GM23338 (cell line): ENCODE results near the gene STRN4. TPM values are rescaled to one million over a fixed set of nuclear protein-coding genes. Genes with fewer than 3 reads are reported as not detected.

Source experiments
- ATAC-seq: fragments of 200-7000 bp; cut with Tn5 transposase; 3 replicates; pipeline ENCODE4 v1.9.1; 2020
- DNase-seq: peaks from one replicate; pipeline ENCODE4 v3.0.0-alpha.2; 2015; ENCODE audit warnings: low spot score
- H2AFZ ChIP-seq: fragments of 200-600 bp; sonication (generic); 2 replicates; pipeline ENCODE4 v1.8.0; 2016; ENCODE audit warnings: antibody characterized with exemption, mild to moderate bottlenecking, moderate library complexity
- H3F3A ChIP-seq: fragments of 200-600 bp; sonication (generic); replicated peaks from 2 replicates; pipeline ENCODE4 v1.8.0; 2017; ENCODE audit warnings: antibody characterized with exemption, mixed run types, low read depth
- H3K27ac ChIP-seq: fragments of 200-600 bp; sonication (generic); 2 replicates; pipeline ENCODE4 v1.6.1; 2016; ENCODE audit warnings: low read depth
- H3K27me3 ChIP-seq: fragments of 200-600 bp; sonication (generic); 2 replicates; pipeline ENCODE4 v1.8.0; 2016; ENCODE audit warnings: mild to moderate bottlenecking, mixed run types, moderate library complexity; ENCODE audit not compliant: insufficient read depth
- H3K36me3 ChIP-seq: fragments of 200-600 bp; sonication (generic); 2 replicates; pipeline ENCODE4 v1.8.0; 2016; ENCODE audit warnings: mild to moderate bottlenecking; ENCODE audit not compliant: insufficient read depth
- H3K4me1 ChIP-seq: fragments of 200-600 bp; sonication (generic); 2 replicates; pipeline ENCODE4 v1.8.0; 2016; ENCODE audit warnings: mild to moderate bottlenecking, moderate library complexity; ENCODE audit not compliant: insufficient read depth
- H3K4me2 ChIP-seq: fragments of 200-600 bp; sonication (generic); 2 replicates; pipeline ENCODE4 v1.7.1; 2017; ENCODE audit warnings: mixed run types
- H3K4me3 ChIP-seq: fragments of 200-600 bp; sonication (generic); 2 replicates; pipeline ENCODE4 v1.6.1; 2016; ENCODE audit warnings: mixed run types
- H3K79me2 ChIP-seq: fragments of 200-600 bp; sonication (generic); replicated peaks from 2 replicates; pipeline ENCODE4 v1.8.0; 2017; ENCODE audit warnings: mild to moderate bottlenecking; ENCODE audit not compliant: insufficient read depth
- H3K9me2 ChIP-seq: fragments of 200-600 bp; sonication (generic); 2 replicates; pipeline ENCODE4 v1.8.0; 2017; ENCODE audit not compliant: insufficient read depth
- H4K20me1 ChIP-seq: fragments of 200-600 bp; sonication (generic); replicated peaks from 2 replicates; pipeline ENCODE4 v1.8.0; 2017; ENCODE audit warnings: mild to moderate bottlenecking; ENCODE audit not compliant: insufficient read depth
- H3K27ac Mint-ChIP-seq: 2 replicates; pipeline ENCODE4 v1.8.0; 2020; ENCODE audit warnings: inconsistent platforms, mild to moderate bottlenecking, moderate library complexity, mixed read lengths
- H3K27me3 Mint-ChIP-seq: 3 replicates; pipeline ENCODE4 v1.8.0; 2022; ENCODE audit warnings: low read depth, mild to moderate bottlenecking, moderate library complexity, mixed read lengths, inconsistent platforms; ENCODE audit not compliant: insufficient read depth, poor library complexity
- H3K36me3 Mint-ChIP-seq: 3 replicates; pipeline ENCODE4 v1.8.0; 2021; ENCODE audit warnings: low read depth, mild to moderate bottlenecking, inconsistent platforms, moderate library complexity, mixed read lengths
- H3K4me1 Mint-ChIP-seq: 3 replicates; pipeline ENCODE4 v1.8.0; 2020; ENCODE audit warnings: mild to moderate bottlenecking, inconsistent platforms, mixed read lengths
- H3K4me3 Mint-ChIP-seq: 3 replicates; pipeline ENCODE4 v1.8.0; 2021; ENCODE audit warnings: moderate library complexity, mild to moderate bottlenecking, inconsistent platforms, mixed read lengths
- H3K9me3 Mint-ChIP-seq: 3 replicates; pipeline ENCODE4 v1.8.0; 2020; ENCODE audit warnings: moderate library complexity, mild to moderate bottlenecking, inconsistent platforms, mixed read lengths
- CREB1 ChIP-seq: fragments of 250-450 bp; sonication (Bioruptor Pico); IDR thresholded peaks from 2 replicates; pipeline ENCODE4 v1.5.0; 2020; ENCODE audit warnings: low read depth, mild to moderate bottlenecking, moderate library complexity
- EZH2 ChIP-seq: fragments of 200-600 bp; sonication (generic); IDR thresholded peaks from one replicate; pipeline ENCODE4 v1.8.0; 2017; ENCODE audit warnings: antibody characterized with exemption, mild to moderate bottlenecking, low read depth; ENCODE audit not compliant: unreplicated experiment
- JUNB ChIP-seq: IDR thresholded peaks from one replicate; pipeline ENCODE4 v1.6.1; 2016; ENCODE audit warnings: antibody characterized with exemption; ENCODE audit not compliant: unreplicated experiment
- NANOG ChIP-seq: IDR thresholded peaks from 2 replicates; pipeline ENCODE4 v1.6.1; 2016; ENCODE audit warnings: antibody characterized with exemption, borderline replicate concordance
- POLR2AphosphoS5 ChIP-seq: IDR thresholded peaks from 2 replicates; pipeline ENCODE4 v1.6.1; 2016; ENCODE audit warnings: antibody characterized with exemption, low read depth
- REST ChIP-seq: IDR thresholded peaks from one replicate; pipeline ENCODE4 v1.6.1; 2018; ENCODE audit warnings: antibody characterized with exemption; ENCODE audit not compliant: unreplicated experiment
- STAT1 ChIP-seq: IDR thresholded peaks from one replicate; pipeline ENCODE4 v1.6.1; 2016; ENCODE audit warnings: antibody characterized with exemption; ENCODE audit not compliant: unreplicated experiment
- ZNF114 ChIP-seq: fragments of 250-450 bp; sonication (Bioruptor Pico); IDR thresholded peaks from 2 replicates; pipeline ENCODE4 v1.5.0; 2020; ENCODE audit warnings: mild to moderate bottlenecking, moderate library complexity
- ZNF331 ChIP-seq: fragments of 250-450 bp; sonication (Bioruptor Pico); IDR thresholded peaks from 2 replicates; pipeline ENCODE4 v1.5.0; 2020; ENCODE audit warnings: low read depth, mild to moderate bottlenecking, moderate library complexity
- polyA plus RNA-seq: library from polyadenylated mRNA; unstranded; fragments of >200 nt; fragmentation: Nextera tagmentation; extraction: Ambion mirVana; gene quantifications from 2 replicates; pipeline ENCODE4 v1.2.1, GENCODE V29; 2016
- total RNA-seq: library from RNA; depleted of rRNA; stranded (reverse); fragments of >200 nt; shearing (Covaris generic); gene quantifications from 2 replicates; pipeline ENCODE4 v1.2.3, GENCODE V29; 2014
- TF ChIP-seq, protein P1 (sequence below): fragments of 250-450 bp; sonication (Bioruptor Pico); IDR thresholded peaks from 2 replicates; pipeline ENCODE4 v1.5.0; 2020; ENCODE audit warnings: mild to moderate bottlenecking, moderate library complexity
- TF ChIP-seq, protein P2 (sequence below), 2 experiments: fragments of 200-600 bp in 1 of 2; sonication (generic) in 1 of 2; conservative IDR thresholded peaks; 2 replicates each; pipeline versions ENCODE4 v1.5.1 to v1.6.1; 2016 to 2017; ENCODE audit warnings: antibody characterized with exemption in 2 of 2, low read depth in 2 of 2, mild to moderate bottlenecking in 2 of 2, moderate library complexity in 1 of 2
- TF ChIP-seq, protein P3 (sequence below): IDR thresholded peaks from 2 replicates; pipeline ENCODE4 v1.6.1; 2016; ENCODE audit warnings: antibody characterized with exemption

The STRN4 gene
- total and polyA plus RNA-seq, 2 experiments from 2014 or later = 62.1 to 140 TPM

- TF ChIP-seq, protein P1, sequence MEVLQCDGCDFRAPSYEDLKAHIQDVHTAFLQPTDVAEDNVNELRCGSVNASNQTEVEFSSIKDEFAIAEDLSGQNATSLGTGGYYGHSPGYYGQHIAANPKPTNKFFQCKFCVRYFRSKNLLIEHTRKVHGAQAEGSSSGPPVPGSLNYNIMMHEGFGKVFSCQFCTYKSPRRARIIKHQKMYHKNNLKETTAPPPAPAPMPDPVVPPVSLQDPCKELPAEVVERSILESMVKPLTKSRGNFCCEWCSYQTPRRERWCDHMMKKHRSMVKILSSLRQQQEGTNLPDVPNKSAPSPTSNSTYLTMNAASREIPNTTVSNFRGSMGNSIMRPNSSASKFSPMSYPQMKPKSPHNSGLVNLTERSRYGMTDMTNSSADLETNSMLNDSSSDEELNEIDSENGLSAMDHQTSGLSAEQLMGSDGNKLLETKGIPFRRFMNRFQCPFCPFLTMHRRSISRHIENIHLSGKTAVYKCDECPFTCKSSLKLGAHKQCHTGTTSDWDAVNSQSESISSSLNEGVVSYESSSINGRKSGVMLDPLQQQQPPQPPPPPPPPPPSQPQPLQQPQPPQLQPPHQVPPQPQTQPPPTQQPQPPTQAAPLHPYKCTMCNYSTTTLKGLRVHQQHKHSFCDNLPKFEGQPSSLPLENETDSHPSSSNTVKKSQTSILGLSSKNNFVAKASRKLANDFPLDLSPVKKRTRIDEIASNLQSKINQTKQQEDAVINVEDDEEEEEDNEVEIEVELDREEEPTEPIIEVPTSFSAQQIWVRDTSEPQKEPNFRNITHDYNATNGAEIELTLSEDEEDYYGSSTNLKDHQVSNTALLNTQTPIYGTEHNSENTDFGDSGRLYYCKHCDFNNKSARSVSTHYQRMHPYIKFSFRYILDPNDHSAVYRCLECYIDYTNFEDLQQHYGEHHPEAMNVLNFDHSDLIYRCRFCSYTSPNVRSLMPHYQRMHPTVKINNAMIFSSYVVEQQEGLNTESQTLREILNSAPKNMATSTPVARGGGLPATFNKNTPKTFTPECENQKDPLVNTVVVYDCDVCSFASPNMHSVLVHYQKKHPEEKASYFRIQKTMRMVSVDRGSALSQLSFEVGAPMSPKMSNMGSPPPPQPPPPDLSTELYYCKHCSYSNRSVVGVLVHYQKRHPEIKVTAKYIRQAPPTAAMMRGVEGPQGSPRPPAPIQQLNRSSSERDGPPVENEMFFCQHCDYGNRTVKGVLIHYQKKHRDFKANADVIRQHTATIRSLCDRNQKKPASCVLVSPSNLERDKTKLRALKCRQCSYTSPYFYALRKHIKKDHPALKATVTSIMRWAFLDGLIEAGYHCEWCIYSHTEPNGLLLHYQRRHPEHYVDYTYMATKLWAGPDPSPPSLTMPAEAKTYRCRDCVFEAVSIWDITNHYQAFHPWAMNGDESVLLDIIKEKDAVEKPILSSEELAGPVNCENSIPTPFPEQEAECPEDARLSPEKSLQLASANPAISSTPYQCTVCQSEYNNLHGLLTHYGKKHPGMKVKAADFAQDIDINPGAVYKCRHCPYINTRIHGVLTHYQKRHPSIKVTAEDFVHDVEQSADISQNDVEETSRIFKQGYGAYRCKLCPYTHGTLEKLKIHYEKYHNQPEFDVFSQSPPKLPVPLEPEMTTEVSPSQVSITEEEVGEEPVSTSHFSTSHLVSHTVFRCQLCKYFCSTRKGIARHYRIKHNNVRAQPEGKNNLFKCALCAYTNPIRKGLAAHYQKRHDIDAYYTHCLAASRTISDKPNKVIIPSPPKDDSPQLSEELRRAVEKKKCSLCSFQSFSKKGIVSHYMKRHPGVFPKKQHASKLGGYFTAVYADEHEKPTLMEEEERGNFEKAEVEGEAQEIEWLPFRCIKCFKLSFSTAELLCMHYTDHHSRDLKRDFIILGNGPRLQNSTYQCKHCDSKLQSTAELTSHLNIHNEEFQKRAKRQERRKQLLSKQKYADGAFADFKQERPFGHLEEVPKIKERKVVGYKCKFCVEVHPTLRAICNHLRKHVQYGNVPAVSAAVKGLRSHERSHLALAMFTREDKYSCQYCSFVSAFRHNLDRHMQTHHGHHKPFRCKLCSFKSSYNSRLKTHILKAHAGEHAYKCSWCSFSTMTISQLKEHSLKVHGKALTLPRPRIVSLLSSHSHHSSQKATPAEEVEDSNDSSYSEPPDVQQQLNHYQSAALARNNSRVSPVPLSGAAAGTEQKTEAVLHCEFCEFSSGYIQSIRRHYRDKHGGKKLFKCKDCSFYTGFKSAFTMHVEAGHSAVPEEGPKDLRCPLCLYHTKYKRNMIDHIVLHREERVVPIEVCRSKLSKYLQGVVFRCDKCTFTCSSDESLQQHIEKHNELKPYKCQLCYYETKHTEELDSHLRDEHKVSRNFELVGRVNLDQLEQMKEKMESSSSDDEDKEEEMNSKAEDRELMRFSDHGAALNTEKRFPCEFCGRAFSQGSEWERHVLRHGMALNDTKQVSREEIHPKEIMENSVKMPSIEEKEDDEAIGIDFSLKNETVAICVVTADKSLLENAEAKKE (CRISPR knock-in tag) = no peak
- TF ChIP-seq CREB1 (CRISPR knock-in tag) (no peak), STAT1 (no peak)
These were observed 55.1 kb downstream of the STRN4 start (continued) for GRCh38 chr19:46691104-46691503.

- ATAC-seq (no peak), DNase-seq (no peak)
- H3K27ac Mint-ChIP-seq = no peak overlapping the region
- H3K27me3 Mint-ChIP-seq = peaks cover 5% of the 10 kb centered on the region
- Histone ChIP-seq H3K9me2 (no peaks in the 10 kb centered on the region), H3K4me3 (no peak overlapping the region), H3K36me3 (peaks cover 55% of the 10 kb centered on the region), H2AFZ (no peak overlapping the region), H3F3A (no peaks in the 10 kb centered on the region), H3K79me2 (no peaks in the 10 kb centered on the region), H3K4me2 (no peak overlapping the region), H4K20me1 (no peaks in the 10 kb centered on the region; the same call in 1 of the 2 replicates), H3K27me3 (no peaks in the 10 kb centered on the region), H3K27ac (no peak overlapping the region), H3K4me1 (no peaks in the 10 kb centered on the region)
- H3K4me1 Mint-ChIP-seq = no peaks in the 10 kb centered on the region
- H3K9me3 Mint-ChIP-seq = no peaks in the 10 kb centered on the region
- H3K36me3 Mint-ChIP-seq = peaks cover 93% of the 10 kb centered on the region
- no peak overlapping the region for H3K4me3 Mint-ChIP-seq
- TF ChIP-seq, protein P2, sequence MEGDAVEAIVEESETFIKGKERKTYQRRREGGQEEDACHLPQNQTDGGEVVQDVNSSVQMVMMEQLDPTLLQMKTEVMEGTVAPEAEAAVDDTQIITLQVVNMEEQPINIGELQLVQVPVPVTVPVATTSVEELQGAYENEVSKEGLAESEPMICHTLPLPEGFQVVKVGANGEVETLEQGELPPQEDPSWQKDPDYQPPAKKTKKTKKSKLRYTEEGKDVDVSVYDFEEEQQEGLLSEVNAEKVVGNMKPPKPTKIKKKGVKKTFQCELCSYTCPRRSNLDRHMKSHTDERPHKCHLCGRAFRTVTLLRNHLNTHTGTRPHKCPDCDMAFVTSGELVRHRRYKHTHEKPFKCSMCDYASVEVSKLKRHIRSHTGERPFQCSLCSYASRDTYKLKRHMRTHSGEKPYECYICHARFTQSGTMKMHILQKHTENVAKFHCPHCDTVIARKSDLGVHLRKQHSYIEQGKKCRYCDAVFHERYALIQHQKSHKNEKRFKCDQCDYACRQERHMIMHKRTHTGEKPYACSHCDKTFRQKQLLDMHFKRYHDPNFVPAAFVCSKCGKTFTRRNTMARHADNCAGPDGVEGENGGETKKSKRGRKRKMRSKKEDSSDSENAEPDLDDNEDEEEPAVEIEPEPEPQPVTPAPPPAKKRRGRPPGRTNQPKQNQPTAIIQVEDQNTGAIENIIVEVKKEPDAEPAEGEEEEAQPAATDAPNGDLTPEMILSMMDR (conservative IDR thresholded peaks at IDR 0.05; ENCODE audit: low read depth in 2 of 2) = no peak
- no peak for TF ChIP-seq ZNF114 (CRISPR knock-in tag)
- TF ChIP-seq REST = no peak
- no peak for TF ChIP-seq EZH2
- TF ChIP-seq ZNF331 = no peak
- no peak for TF ChIP-seq NANOG
- no peak for TF ChIP-seq POLR2AphosphoS5
- no peak for TF ChIP-seq STAT1
- no peak for TF ChIP-seq CREB1 (CRISPR knock-in tag)
- no peak for TF ChIP-seq JUNB
- TF ChIP-seq, protein P3, sequence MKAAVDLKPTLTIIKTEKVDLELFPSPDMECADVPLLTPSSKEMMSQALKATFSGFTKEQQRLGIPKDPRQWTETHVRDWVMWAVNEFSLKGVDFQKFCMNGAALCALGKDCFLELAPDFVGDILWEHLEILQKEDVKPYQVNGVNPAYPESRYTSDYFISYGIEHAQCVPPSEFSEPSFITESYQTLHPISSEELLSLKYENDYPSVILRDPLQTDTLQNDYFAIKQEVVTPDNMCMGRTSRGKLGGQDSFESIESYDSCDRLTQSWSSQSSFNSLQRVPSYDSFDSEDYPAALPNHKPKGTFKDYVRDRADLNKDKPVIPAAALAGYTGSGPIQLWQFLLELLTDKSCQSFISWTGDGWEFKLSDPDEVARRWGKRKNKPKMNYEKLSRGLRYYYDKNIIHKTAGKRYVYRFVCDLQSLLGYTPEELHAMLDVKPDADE = no peak
These were observed 56.9 kb downstream of the STRN4 start for GRCh38 chr19:46689358-46689757.
